Measurements from ENCODE around the gene GRAMD1C.

Gene GRAMD1C

DNA sequence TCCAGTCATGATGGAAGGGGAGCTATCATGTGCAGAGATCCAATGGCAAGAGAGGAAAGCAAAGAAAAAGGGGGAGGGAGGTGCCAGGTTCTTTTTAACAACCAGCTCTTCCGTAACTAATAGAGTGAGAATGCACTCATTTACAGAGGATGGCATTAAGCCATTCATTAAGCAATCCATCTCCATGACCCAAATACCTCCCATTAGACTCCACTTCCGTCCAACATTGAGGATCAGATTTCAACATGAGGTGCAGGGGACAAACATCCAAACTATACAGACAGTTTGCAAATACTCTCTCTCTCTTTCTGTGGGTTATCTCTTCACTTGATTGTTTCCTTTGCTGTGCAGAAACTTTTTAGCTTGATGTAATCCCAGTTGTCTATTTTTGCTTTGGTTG, 130.4 kb downstream of the GRAMD1C start:
- TF ChIP-seq CTCF (conservative IDR thresholded peaks at IDR 0.05; ENCODE audit: low read depth, low read length), result no peak
- peak; percentile 69 for DNase-seq (ENCODE audit: low read depth)

GRCh38 chr3:113977822-113978221, 139.2 kb downstream of the GRAMD1C start:
- TF ChIP-seq CTCF (conservative IDR thresholded peaks at IDR 0.05; ENCODE audit: low read depth, low read length), result no peak
- H3K4me3 ChIP-seq (ENCODE audit: low read depth, low read length), result no peak overlapping the region
- no peak for DNase-seq (ENCODE audit: low read depth)

More for the DNA sequence above, 130.4 kb downstream of the GRAMD1C start:
- no peak overlapping the region for H3K4me3 ChIP-seq (ENCODE audit: low read depth, low read length)

DNA sequence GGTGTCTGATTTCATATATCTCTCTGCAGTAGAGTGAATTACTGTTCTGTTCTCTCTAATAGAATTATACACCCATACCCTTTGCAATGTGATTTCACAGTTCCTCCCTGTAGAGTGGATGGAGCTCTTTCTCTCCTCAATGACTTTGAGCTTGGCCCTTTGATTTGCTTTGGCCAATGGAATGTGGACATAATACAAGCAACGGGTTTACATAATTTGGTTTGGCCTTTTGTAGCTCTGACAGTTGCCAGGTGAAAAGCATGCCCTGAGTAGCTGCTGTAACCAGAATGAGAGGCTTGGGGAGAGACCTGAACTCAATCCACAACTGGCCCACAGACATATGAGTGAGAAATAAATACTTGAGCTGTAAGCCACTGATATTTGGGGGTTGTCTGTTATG, 141.3 kb downstream of the GRAMD1C start:
- no peak for TF ChIP-seq CTCF (conservative IDR thresholded peaks at IDR 0.05; ENCODE audit: low read depth, low read length)
- H3K4me3 ChIP-seq (ENCODE audit: low read depth, low read length), result no peak overlapping the region
- no peak for DNase-seq (ENCODE audit: low read depth)

DNA sequence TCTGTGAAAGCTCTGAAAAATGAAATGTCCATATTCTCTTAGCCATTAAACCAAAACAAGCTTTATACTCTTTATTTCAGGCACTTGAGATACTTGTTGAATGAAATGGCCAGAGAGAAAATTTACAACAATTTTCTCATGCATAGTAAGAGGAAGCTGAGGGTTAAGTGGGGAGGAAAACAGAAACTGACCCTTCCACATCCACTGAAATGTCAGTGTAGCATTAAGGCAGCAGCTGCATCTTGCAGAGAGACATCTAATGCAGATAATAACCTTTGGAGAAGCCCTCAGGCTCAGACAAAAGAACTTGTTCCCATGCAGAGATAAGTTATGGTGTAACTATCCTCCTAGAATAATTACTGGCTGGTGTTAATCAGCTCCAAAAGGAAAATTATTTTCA, 143.2 kb downstream of the GRAMD1C start:
- TF ChIP-seq CTCF (conservative IDR thresholded peaks at IDR 0.05; ENCODE audit: low read depth, low read length), result no peak
- no peak overlapping the region for H3K4me3 ChIP-seq (ENCODE audit: low read depth, low read length)
- DNase-seq (ENCODE audit: low read depth), result no peak

DNA sequence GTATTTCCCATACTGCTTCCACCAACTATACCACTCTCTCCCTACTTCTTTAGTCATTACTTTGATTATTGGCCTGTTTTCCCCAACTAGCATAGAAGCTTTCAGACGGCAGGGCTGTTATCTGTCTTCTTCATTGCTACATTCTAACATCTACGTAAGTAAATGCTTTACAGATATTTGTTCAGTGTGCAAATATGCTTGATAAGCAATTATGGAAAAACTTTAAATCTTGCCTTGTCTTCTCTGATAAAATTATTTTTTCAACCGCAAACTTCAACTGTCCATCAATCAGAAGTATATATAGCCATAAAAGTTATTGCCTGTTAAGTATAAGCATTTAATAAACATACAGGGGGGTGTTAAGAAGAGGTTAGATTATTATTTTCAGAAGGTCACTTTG, 145.0 kb downstream of the GRAMD1C start:
- no peak overlapping the region for H3K4me3 ChIP-seq (ENCODE audit: low read depth, low read length)
- DNase-seq (ENCODE audit: low read depth), result no peak
- no peak for TF ChIP-seq CTCF (conservative IDR thresholded peaks at IDR 0.05; ENCODE audit: low read depth, low read length)

DNA sequence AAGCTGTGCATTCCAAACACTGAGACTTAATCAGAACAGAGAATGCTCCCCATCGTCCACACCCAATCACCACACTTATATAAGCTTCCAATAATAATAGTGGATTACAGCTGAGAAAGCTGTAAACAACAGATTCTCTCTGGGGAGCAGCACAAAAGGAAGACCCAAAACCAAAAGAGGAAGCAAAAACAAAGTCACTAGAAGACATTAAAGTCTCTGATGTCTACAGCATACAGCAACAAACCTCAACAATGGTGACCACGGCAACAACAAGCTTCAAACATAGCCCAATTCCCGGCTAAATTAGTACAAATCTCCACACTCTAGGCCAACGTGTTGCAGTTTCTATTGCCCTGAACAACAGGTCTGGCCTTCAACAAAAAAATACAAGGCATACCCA, 147.0 kb downstream of the GRAMD1C start:
- DNase-seq (ENCODE audit: low read depth), result peak; percentile 1

More for the DNA sequence above, 147.0 kb downstream of the GRAMD1C start:
- TF ChIP-seq CTCF (conservative IDR thresholded peaks at IDR 0.05; ENCODE audit: low read depth, low read length), result no peak
- H3K4me3 ChIP-seq (ENCODE audit: low read depth, low read length), result no peak overlapping the region
